ENCODE measurements around the gene CCDC88C. TPM values are rescaled to one million over a fixed set of nuclear protein-coding genes. Genes with fewer than 3 reads are reported as not detected.
"Not testable (repeated sequence)": the region's sequence is repeated elsewhere in the genome, so short reads cannot be mapped to it uniquely, and the experiment has no call there.

Gene CCDC88C
- total and polyA plus RNA-seq, 9 donors = 2.0 to 17.7 (median 3.9) TPM

DNA sequence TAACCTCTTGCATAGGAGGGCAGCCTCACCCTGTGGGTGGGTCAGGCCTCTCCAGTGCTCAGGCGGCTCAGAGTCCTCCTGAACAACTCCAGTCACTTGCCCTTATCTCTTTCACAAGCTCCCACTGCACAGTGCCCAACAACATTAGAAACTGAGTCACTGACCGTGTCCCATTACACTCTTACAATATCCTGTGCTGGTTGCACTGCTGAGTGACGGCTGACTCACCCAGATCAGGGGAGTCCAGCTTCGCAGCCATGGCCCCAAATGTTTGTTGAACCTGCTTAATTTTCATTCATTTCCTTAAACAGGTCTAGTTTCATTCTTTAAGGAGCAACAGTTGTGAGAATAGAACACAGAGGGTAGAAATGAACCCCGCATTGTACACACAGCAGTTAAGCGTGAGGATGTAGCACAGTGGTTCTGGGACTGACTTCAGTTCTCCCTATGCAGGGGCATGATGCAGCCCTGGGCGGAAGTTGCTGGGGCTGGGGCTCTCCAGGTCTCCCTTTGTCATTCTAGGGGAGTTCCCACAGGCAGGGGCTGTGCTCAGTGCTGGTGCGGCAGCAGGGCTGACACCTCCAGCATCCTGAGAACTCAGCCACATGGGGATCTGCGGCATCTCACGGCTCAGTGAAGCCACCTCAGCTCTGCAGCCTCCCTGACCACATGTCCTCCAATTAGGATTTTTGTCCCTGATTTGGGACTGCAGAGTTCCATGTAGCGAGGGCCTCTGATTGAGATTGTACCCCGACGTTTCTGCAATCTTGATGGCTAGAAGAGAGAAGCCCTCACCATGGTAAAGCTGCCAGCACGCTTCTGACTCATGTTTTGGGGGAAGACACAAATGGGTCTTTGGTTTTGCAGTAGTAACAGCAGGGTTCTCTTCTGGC lies 189.3 kb downstream of the CCDC88C start:
- WGBS, 3 donors = 89 to 92% (median 91%) methylated on average over 13 to 14 of the region's 14 CpGs
- intact Hi-C loops (cut with DNase I) = no loop called here
- DNase-seq = no peak
- no peak overlapping the region for H3K27ac ChIP-seq
- H3K36me3 ChIP-seq = no peaks in the 10 kb centered on the region
- H3K4me1 ChIP-seq (ENCODE audit: insufficient read depth) = no peaks in the 10 kb centered on the region
- TF ChIP-seq EP300 (IDR thresholded peaks at IDR 0.05) = no peak
- no peak for TF ChIP-seq CTCF (IDR thresholded peaks at IDR 0.05)
- TF ChIP-seq POLR2A (IDR thresholded peaks at IDR 0.05) = no peak
- no peaks in the 10 kb centered on the region for H3K9me3 ChIP-seq
- H3K4me3 ChIP-seq = no peak overlapping the region
- no peaks in the 10 kb centered on the region for H3K27me3 ChIP-seq

GRCh38 chr14:91227183-91227628 lies 190.4 kb downstream of the CCDC88C start:
- Histone ChIP-seq H3K9me3 (no peaks in the 10 kb centered on the region), H3K4me3 (no peak overlapping the region), H3K27me3 (no peaks in the 10 kb centered on the region), H3K4me1 (ENCODE audit: insufficient read depth) (no peaks in the 10 kb centered on the region), H3K27ac (no peak overlapping the region), H3K36me3 (no peaks in the 10 kb centered on the region)
- TF ChIP-seq CTCF (IDR thresholded peaks at IDR 0.05) (no peak), EP300 (IDR thresholded peaks at IDR 0.05) (no peak), POLR2A (IDR thresholded peaks at IDR 0.05) (no peak)
- 75 to 83% (median 82%) methylated on average over 7 of the region's 7 CpGs for WGBS, 3 donors
- intact Hi-C loops (cut with DNase I) = no loop called here
- DNase-seq = no peak

GRCh38 chr14:91226360-91226759 lies 191.3 kb downstream of the CCDC88C start:
- H3K4me1 ChIP-seq (ENCODE audit: insufficient read depth); H3K4me3 ChIP-seq; H3K9me3 ChIP-seq; DNase-seq; intact Hi-C loops (cut with DNase I); H3K36me3 ChIP-seq; H3K27ac ChIP-seq; H3K27me3 ChIP-seq: not testable (repeated sequence)
- 94 to 98% (median 98%) methylated on average over 4 of the region's 4 CpGs for WGBS, 3 donors

GRCh38 chr14:91225025-91225424 lies 192.6 kb downstream of the CCDC88C start:
- Histone ChIP-seq H3K9me3 (no peaks in the 10 kb centered on the region), H3K36me3 (no peaks in the 10 kb centered on the region), H3K27ac (no peak overlapping the region), H3K27me3 (no peaks in the 10 kb centered on the region), H3K4me1 (ENCODE audit: insufficient read depth) (no peaks in the 10 kb centered on the region), H3K4me3 (no peak overlapping the region)
- intact Hi-C loops (cut with DNase I) = no loop called here
- WGBS, 3 donors = 91 to 93% (median 92%) methylated on average over 7 of the region's 7 CpGs
- TF ChIP-seq CTCF (IDR thresholded peaks at IDR 0.05) (no peak), POLR2A (IDR thresholded peaks at IDR 0.05) (no peak), EP300 (IDR thresholded peaks at IDR 0.05) (no peak)
- no peak for DNase-seq
